Trophoblast cell (in vitro differentiated cells and primary cell): Measurements from ENCODE around the gene KCNQ1.

Experiments used
- DNase-seq, 2 donors: peaks; one replicate each; pipeline ENCODE4 v3.0.0-alpha.2; 2016
- H2AFZ ChIP-seq: 2 replicates; pipeline ENCODE4 v1.6.1; 2013; ENCODE audit warnings: low read length, moderate library complexity, mild to moderate bottlenecking; ENCODE audit not compliant: insufficient read depth, poor library complexity
- H2AK5ac ChIP-seq: 2 replicates; pipeline ENCODE4 v1.6.1; 2013; ENCODE audit warnings: mild to moderate bottlenecking, low read length
- H2BK120ac ChIP-seq: 2 replicates; pipeline ENCODE4 v1.6.1; 2013; ENCODE audit warnings: low read length, mild to moderate bottlenecking, moderate library complexity; ENCODE audit not compliant: insufficient read depth, poor library complexity
- H2BK12ac ChIP-seq: 2 replicates; pipeline ENCODE4 v1.6.1; 2013; ENCODE audit warnings: mild to moderate bottlenecking, low read length, moderate library complexity
- H2BK5ac ChIP-seq: 2 replicates; pipeline ENCODE4 v1.6.1; 2013; ENCODE audit warnings: low read length, low read depth, moderate library complexity, mild to moderate bottlenecking; ENCODE audit not compliant: poor library complexity
- H3K14ac ChIP-seq: 2 replicates; pipeline ENCODE4 v1.6.1; 2013; ENCODE audit warnings: mild to moderate bottlenecking, low read length
- H3K18ac ChIP-seq: 2 replicates; pipeline ENCODE4 v1.6.1; 2013; ENCODE audit warnings: mild to moderate bottlenecking, low read length
- H3K23ac ChIP-seq: 2 replicates; pipeline ENCODE4 v1.6.1; 2013; ENCODE audit warnings: low read length
- H3K27ac ChIP-seq: 2 replicates; pipeline ENCODE4 v1.5.1; 2013; ENCODE audit warnings: low read depth, mild to moderate bottlenecking, inconsistent platforms, low read length, moderate library complexity
- H3K27me3 ChIP-seq: 2 replicates; pipeline ENCODE4 v1.6.1; 2013; ENCODE audit warnings: inconsistent platforms, mild to moderate bottlenecking, low read length, moderate library complexity; ENCODE audit not compliant: insufficient read depth
- H3K36me3 ChIP-seq, 2 experiments: 1 replicate in 1 of 2; 2 replicates in 1 of 2; pipeline ENCODE4 v1.6.1; 2013; ENCODE audit warnings: low read length in 2 of 2, mild to moderate bottlenecking in 2 of 2, moderate library complexity in 1 of 2; ENCODE audit not compliant: insufficient read depth in 2 of 2, control insufficient read depth in 1 of 2
- H3K4ac ChIP-seq: 2 replicates; pipeline ENCODE4 v1.6.1; 2013; ENCODE audit warnings: low read depth, mild to moderate bottlenecking, low read length, moderate library complexity
- H3K4me1 ChIP-seq, 2 experiments: 1 replicate in 1 of 2; 2 replicates in 1 of 2; pipeline ENCODE4 v1.6.1; 2013; ENCODE audit warnings: low read length in 2 of 2, mild to moderate bottlenecking in 2 of 2, moderate library complexity in 1 of 2; ENCODE audit not compliant: insufficient read depth in 2 of 2, control insufficient read depth in 1 of 2
- H3K4me2 ChIP-seq: 2 replicates; pipeline ENCODE4 v1.6.1; 2013; ENCODE audit warnings: inconsistent platforms, mild to moderate bottlenecking, low read length, moderate library complexity
- H3K4me3 ChIP-seq: 2 replicates; pipeline ENCODE4 v1.5.1; 2013; ENCODE audit warnings: mild to moderate bottlenecking, low read depth, low read length, inconsistent platforms
- H3K79me1 ChIP-seq: one replicate; pipeline ENCODE4 v1.6.1; 2013; ENCODE audit warnings: low read length
- H3K79me2 ChIP-seq: 2 replicates; pipeline ENCODE4 v1.6.1; 2013; ENCODE audit warnings: low read length, mild to moderate bottlenecking; ENCODE audit not compliant: control insufficient read depth, insufficient read depth, poor library complexity
- H3K9ac ChIP-seq: 2 replicates; pipeline ENCODE4 v1.6.1; 2013; ENCODE audit warnings: mild to moderate bottlenecking, low read length
- H3K9me3 ChIP-seq: 2 replicates; pipeline ENCODE4 v1.6.1; 2013; ENCODE audit warnings: low read depth, mild to moderate bottlenecking, control low read depth, inconsistent platforms, low read length; ENCODE audit not compliant: insufficient read depth
- H4K12ac ChIP-seq: 2 replicates; pipeline ENCODE4 v1.6.1; 2013; ENCODE audit warnings: low read depth, mild to moderate bottlenecking, low read length, moderate library complexity
- H4K8ac ChIP-seq: 2 replicates; pipeline ENCODE4 v1.6.1; 2013; ENCODE audit warnings: low read depth, mild to moderate bottlenecking, low read length, moderate library complexity
- H4K91ac ChIP-seq: one replicate; pipeline ENCODE4 v1.6.1; 2013; ENCODE audit warnings: low read depth, mild to moderate bottlenecking, low read length, moderate library complexity
- WGBS: extraction: QIAGEN DNeasy Blood & Tissue Kit; methylation state at CpG from one replicate; pipeline ENCODE4 v1.1.7; 2013; ENCODE audit warnings: missing lambda C conversion rate; ENCODE audit not compliant: insufficient read length, insufficient coverage; ENCODE audit errors: extremely low coverage; 5-methylcytosine and 5-hydroxymethylcytosine counted together

Gene KCNQ1

DNA sequence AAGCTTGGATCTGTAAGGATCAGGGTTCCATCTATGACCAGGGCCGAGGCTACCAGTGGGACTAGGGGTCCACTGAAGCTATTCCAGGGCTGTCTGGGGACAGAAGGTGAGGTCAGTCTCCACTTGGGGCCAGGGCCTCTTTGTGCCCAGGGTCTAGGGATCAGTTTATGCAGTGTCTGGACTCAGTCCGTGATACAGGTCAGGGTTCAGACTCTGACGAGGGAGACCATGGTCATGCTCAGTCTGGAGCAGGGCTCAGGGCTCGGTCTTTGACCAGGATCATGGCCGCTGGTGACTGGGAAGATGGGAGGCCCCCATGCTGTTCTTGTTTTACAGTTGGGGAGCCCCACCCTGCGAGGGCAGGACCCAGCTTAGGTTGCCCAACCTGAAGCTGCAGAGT is 32.5 kb upstream of the KCNQ1 start:
- Histone ChIP-seq H4K91ac (no peak overlapping the region), H3K79me2 (no peaks in the 10 kb centered on the region), H4K8ac (no peak overlapping the region), H2BK5ac (no peak overlapping the region), H3K23ac (no peak overlapping the region), H3K4me2 (no peak overlapping the region), H3K4me1 (no peaks in the 10 kb centered on the region), H3K4ac (no peak overlapping the region), H2AFZ (no peak overlapping the region), H3K4me3 (no peak overlapping the region), H3K9me3 (no peaks in the 10 kb centered on the region), H2BK120ac (no peak overlapping the region), H2BK12ac (no peak overlapping the region), H3K79me1 (no peaks in the 10 kb centered on the region), H2AK5ac (no peak overlapping the region), H3K27me3 (no peaks in the 10 kb centered on the region), H3K14ac (no peak overlapping the region), H3K9ac (no peak overlapping the region), H4K12ac (no peak overlapping the region), H3K18ac (no peak overlapping the region), H3K27ac (no peak overlapping the region), H3K36me3 (no peaks in the 10 kb centered on the region)
- WGBS = no CpG with 5 or more reads among the region's 6 CpGs
- no peak for DNase-seq

DNA sequence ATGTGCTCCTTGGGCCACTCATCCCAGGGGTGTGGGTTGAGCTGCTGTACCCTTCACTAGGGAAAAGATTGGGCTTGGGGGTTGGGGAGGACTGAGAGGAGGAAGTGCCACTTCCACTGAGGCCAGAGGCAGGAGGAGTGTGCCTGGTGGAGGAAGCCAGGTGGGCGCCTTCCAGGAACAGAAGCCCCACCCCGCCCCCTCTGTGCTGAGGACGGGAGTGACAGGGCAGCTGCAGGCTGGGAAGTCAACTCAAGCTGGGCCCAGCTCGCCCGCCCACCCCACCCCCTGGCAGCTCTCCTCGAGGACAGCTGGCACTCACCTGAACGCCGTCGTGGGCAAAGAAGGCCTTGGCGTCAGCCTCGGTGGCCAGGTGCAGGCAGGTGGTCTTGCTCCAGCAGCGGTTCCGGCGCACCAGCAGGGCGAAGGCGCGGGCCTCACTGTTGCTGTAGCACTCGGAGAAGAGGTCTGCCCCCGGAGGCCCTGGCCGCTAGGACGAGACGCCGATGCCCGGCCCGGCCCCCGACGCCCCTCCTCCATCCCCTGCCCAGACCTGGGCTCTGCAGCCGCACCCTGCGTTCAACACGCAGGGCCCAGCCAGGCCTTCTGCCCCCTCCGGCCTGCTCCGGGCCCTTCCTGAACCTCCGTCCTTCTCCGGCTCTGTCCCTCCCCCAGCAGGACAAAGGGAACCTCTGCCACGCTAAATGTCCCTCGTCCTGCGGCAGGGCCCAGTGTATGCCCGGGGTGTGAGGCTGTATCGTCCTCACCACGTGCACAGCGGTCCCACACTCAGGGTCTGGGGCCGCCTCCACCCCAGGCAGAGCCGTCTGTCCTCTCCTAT is 30.8 kb upstream of the KCNQ1 start:
- no peak overlapping the region for H4K91ac ChIP-seq
- H3K27me3 ChIP-seq = no peaks in the 10 kb centered on the region
- no peaks in the 10 kb centered on the region for H3K79me2 ChIP-seq
- H3K9ac ChIP-seq = no peak overlapping the region
- no peak overlapping the region for H4K12ac ChIP-seq
- H3K4me1 ChIP-seq = no peaks in the 10 kb centered on the region
- no peak for DNase-seq
- no CpG with 5 or more reads among the region's 43 CpGs for WGBS
- no peak overlapping the region for H3K4ac ChIP-seq
- H3K9me3 ChIP-seq = no peaks in the 10 kb centered on the region
- H3K14ac ChIP-seq = no peak overlapping the region
- H4K8ac ChIP-seq = no peak overlapping the region
- H2AK5ac ChIP-seq = no peak overlapping the region
- H2BK12ac ChIP-seq = no peak overlapping the region
- no peak overlapping the region for H3K18ac ChIP-seq
- H2BK120ac ChIP-seq = no peak overlapping the region
- H3K36me3 ChIP-seq = no peaks in the 10 kb centered on the region
- no peaks in the 10 kb centered on the region for H3K79me1 ChIP-seq
- no peak overlapping the region for H3K4me2 ChIP-seq
- no peak overlapping the region for H2AFZ ChIP-seq
- no peak overlapping the region for H2BK5ac ChIP-seq
- no peak overlapping the region for H3K23ac ChIP-seq
- H3K4me3 ChIP-seq = no peak overlapping the region
- H3K27ac ChIP-seq = no peak overlapping the region

DNA sequence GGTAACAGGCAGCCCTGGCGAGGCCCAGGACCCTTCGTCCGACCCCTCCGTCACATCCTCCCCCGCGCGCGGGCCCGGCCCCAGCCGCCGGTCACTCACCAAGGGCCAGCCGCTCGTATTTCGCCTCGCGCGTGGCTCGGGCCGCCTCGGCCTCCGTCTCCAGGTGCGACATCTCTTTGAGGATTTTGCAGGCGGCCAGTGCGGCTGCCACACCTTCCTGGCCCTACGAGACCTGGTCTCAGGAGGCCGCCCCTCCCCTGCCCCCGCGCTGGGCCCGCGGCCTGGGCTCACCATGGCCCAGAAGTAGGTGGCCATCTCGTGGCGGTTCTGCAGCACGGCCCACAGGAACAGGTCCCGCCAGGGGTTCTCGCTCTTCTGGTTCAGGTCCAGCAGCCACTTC is 30.2 kb upstream of the KCNQ1 start:
- Histone ChIP-seq H2BK12ac (no peak overlapping the region), H3K27me3 (no peaks in the 10 kb centered on the region), H4K12ac (no peak overlapping the region), H3K79me2 (no peaks in the 10 kb centered on the region), H2AFZ (no peak overlapping the region), H3K9me3 (no peaks in the 10 kb centered on the region), H2BK120ac (no peak overlapping the region), H3K36me3 (no peaks in the 10 kb centered on the region), H2AK5ac (no peak overlapping the region), H4K8ac (no peak overlapping the region), H3K14ac (no peak overlapping the region), H4K91ac (no peak overlapping the region), H3K4me1 (no peaks in the 10 kb centered on the region), H3K23ac (no peak overlapping the region), H3K79me1 (no peaks in the 10 kb centered on the region), H3K4ac (no peak overlapping the region), H3K4me3 (no peak overlapping the region), H3K27ac (no peak overlapping the region), H3K18ac (no peak overlapping the region), H3K9ac (no peak overlapping the region), H2BK5ac (no peak overlapping the region), H3K4me2 (no peak overlapping the region)
- no peak for DNase-seq
- WGBS = no CpG with 5 or more reads among the region's 35 CpGs

DNA sequence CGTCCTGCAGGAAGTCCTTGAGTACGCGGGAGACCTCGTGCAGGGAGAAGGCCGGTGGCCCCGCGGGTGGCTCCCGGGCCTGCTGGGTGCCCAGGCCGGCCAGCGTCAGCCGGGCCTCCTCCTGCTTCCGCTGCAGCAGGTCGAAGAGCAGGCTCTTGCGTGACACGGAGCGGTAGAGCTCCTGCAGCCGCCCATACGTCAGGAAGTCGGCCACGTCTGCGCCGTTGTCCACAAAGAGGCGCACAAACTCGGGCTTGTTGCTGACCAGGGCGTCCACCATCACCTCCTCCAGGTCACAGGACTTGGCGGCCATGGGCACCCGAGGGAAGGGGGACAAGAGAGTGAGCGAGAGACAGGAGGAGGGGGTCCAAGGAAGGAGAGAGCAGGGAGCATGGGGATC is 29.6 kb upstream of the KCNQ1 start:
- no peaks in the 10 kb centered on the region for H3K9me3 ChIP-seq
- no peak overlapping the region for H3K4me3 ChIP-seq
- no peaks in the 10 kb centered on the region for H3K79me1 ChIP-seq
- no peaks in the 10 kb centered on the region for H3K79me2 ChIP-seq
- no peak overlapping the region for H3K23ac ChIP-seq
- H3K4me1 ChIP-seq = no peaks in the 10 kb centered on the region
- no peak overlapping the region for H3K18ac ChIP-seq
- H4K12ac ChIP-seq = no peak overlapping the region
- no peak overlapping the region for H3K27ac ChIP-seq
- no CpG with 5 or more reads among the region's 28 CpGs for WGBS
- H3K4ac ChIP-seq = no peak overlapping the region
- no peak overlapping the region for H2BK12ac ChIP-seq
- H3K4me2 ChIP-seq = no peak overlapping the region
- H4K91ac ChIP-seq = no peak overlapping the region
- H3K27me3 ChIP-seq = no peaks in the 10 kb centered on the region
- H4K8ac ChIP-seq = no peak overlapping the region
- no peak overlapping the region for H2BK5ac ChIP-seq
- DNase-seq = no peak
- no peak overlapping the region for H3K9ac ChIP-seq
- H2AK5ac ChIP-seq = no peak overlapping the region
- H3K14ac ChIP-seq = no peak overlapping the region
- H2BK120ac ChIP-seq = no peak overlapping the region
- no peak overlapping the region for H2AFZ ChIP-seq
- no peaks in the 10 kb centered on the region for H3K36me3 ChIP-seq
